ENCODE results near the gene GPR3. TPM values are rescaled to one million over a fixed set of nuclear protein-coding genes. Genes with fewer than 3 reads are reported as not detected.
A peak's percentile ranks its signal among the peaks of the same experiment; 100 is the strongest.

GPR3 gene
- total RNA-seq, 1 experiment from 2014 or later = 4.7 TPM

DNA sequence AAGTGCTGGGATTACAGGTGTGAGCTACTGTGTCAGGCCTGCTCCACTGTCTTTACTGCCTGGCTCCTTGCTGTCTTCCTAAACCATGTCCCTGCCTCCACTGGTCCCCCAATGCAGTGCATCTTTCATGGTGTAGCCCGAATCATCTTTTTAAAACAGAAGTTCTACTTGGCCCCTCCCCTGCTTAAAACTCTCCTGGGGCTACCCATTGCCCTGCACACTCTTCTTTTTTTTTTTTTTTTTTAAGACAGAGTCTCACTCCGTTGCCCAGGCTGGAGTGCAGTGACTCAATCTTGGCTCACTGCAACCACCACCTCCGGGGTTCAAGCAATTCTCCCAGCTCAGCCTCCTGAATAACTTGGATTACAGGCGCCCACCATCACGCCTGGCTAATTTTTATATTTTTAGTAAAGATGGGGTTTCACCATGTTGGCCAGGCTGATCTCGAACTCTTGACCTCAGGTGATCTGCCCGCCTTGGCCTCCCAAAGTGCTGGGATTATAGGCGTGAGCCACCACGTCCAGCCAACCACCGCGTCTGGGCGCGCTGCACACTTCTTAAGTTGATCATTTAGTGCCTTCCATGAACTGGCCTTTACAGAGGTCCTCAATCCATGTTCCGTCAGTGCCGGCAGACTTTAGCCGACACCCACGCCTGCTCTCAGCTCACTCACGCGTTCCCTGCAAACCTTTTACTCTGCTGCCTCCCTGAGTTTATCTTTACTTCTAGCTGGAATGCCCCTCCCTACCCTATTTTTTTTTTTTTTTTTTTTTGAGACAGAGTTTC, 20.2 kb upstream of the GPR3 start:
- ChIA-PET CTCF (no interaction called here), POLR2A (ENCODE audit: unreplicated experiment) (interaction anchor here (0.6 kb wide), 1 partner anchor 75 kb away, joined by 17 read pairs; no protein-coding TSS in a partner anchor)

DNA sequence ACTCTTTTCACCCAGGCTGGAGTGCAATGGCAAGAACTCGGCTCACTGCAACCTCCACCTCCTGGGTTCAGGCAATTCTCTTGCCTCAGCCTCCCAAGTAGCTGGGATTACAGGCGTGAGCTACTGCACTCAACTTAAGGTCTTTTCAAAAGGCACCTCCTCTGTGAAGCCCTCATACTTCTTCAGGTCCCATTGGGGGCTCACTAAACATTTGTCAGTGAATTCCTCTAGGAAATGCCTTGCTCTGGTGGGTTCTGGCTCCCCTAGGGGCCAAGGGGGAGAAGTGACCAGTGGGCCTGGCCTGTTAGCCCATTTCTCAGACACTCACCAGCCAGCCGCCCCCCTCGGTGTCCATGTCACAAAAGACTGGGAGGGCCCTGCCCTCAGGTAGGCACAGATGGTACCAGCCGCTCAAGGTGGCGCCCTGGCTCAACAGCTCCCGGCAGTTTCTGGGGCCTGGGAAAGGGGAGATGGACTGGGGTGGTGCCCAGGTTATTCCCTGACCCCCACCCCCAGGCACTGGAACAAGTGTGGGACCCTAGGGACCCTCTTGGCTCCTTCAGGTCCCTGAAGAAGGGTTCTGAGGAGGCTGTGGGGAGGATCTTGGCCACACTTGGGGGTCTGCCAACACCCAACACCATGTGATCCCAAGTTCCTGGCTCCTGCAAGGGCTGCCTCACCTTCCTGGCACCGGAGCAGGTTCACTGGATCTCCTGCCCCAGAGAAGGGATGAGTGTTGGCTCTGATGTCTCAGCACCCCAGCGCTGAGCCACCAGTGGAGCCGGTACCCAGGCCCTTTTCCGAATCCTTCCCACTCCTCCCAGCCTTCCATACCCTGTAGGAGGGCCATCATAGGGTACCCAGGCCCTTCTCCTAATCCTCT, 19.4 kb upstream of the GPR3 start:
- DNase-seq (no peak), ATAC-seq (peak; percentile 24; the same call in 1 of the 2 replicates)
- Histone ChIP-seq H4K20me1 (ENCODE audit: low read length) (no peaks in the 10 kb centered on the region), H3K36me3 (ENCODE audit: low read depth, low read length) (no peaks in the 10 kb centered on the region), H2AFZ (ENCODE audit: low read length) (no peak overlapping the region), H3K9ac (ENCODE audit: low read length) (no peak overlapping the region), H3K4me1 (ENCODE audit: insufficient read depth, low read length) (no peaks in the 10 kb centered on the region), H3F3A (ENCODE audit: low read length, unreplicated experiment) (no peaks in the 10 kb centered on the region), H3K4me2 (ENCODE audit: low read length) (no peak overlapping the region), H3K27me3 (ENCODE audit: low read length) (no peaks in the 10 kb centered on the region), H3K4me3 (ENCODE audit: low read length) (no peak overlapping the region), H3K9me2 (replicated peaks; ENCODE audit: low read length) (no peaks in the 10 kb centered on the region), H3K79me2 (ENCODE audit: low read length) (no peaks in the 10 kb centered on the region), H3K27ac (ENCODE audit: low read length) (no peak overlapping the region), H3K9me3 (ENCODE audit: low read length) (no peaks in the 10 kb centered on the region)
- intact Hi-C loops (cut with micrococcal nuclease) = no loop called here
- ChIA-PET CTCF (no interaction called here), POLR2A (ENCODE audit: unreplicated experiment) (no interaction called here)
- TF ChIP-seq EZH2phosphoT487 (IDR thresholded peaks at IDR 0.05; ENCODE audit: borderline replicate concordance, low read length) = no peak
- TF ChIP-seq, protein P1, sequence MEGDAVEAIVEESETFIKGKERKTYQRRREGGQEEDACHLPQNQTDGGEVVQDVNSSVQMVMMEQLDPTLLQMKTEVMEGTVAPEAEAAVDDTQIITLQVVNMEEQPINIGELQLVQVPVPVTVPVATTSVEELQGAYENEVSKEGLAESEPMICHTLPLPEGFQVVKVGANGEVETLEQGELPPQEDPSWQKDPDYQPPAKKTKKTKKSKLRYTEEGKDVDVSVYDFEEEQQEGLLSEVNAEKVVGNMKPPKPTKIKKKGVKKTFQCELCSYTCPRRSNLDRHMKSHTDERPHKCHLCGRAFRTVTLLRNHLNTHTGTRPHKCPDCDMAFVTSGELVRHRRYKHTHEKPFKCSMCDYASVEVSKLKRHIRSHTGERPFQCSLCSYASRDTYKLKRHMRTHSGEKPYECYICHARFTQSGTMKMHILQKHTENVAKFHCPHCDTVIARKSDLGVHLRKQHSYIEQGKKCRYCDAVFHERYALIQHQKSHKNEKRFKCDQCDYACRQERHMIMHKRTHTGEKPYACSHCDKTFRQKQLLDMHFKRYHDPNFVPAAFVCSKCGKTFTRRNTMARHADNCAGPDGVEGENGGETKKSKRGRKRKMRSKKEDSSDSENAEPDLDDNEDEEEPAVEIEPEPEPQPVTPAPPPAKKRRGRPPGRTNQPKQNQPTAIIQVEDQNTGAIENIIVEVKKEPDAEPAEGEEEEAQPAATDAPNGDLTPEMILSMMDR (conservative IDR thresholded peaks at IDR 0.05; ENCODE audit: low read depth, low read length) = peak; percentile 43
- BruUV-seq (replicated peaks) = no TSS peak

More for the DNA sequence above, 20.2 kb upstream of the GPR3 start:
- Histone ChIP-seq H3K4me2 (ENCODE audit: low read length) (no peak overlapping the region), H3K27ac (ENCODE audit: low read length) (no peak overlapping the region), H3K9me2 (replicated peaks; ENCODE audit: low read length) (no peaks in the 10 kb centered on the region), H3K9me3 (ENCODE audit: low read length) (no peaks in the 10 kb centered on the region), H3K27me3 (ENCODE audit: low read length) (no peaks in the 10 kb centered on the region), H3K9ac (ENCODE audit: low read length) (no peak overlapping the region), H2AFZ (ENCODE audit: low read length) (no peak overlapping the region), H3K79me2 (ENCODE audit: low read length) (no peaks in the 10 kb centered on the region), H3K4me1 (ENCODE audit: insufficient read depth, low read length) (peaks cover 4% of the 10 kb centered on the region), H3F3A (ENCODE audit: low read length, unreplicated experiment) (no peaks in the 10 kb centered on the region), H4K20me1 (ENCODE audit: low read length) (no peaks in the 10 kb centered on the region), H3K36me3 (ENCODE audit: low read depth, low read length) (no peaks in the 10 kb centered on the region), H3K4me3 (ENCODE audit: low read length) (no peak overlapping the region)
- BruUV-seq (replicated peaks) = no TSS peak
- DNase-seq = no peak
- intact Hi-C loops (cut with micrococcal nuclease) = no loop called here
- no peak for ATAC-seq
- TF ChIP-seq, protein P1 (conservative IDR thresholded peaks at IDR 0.05; ENCODE audit: low read depth, low read length) = no peak
- no peak for TF ChIP-seq EZH2 (IDR thresholded peaks at IDR 0.05; ENCODE audit: low read length, unreplicated experiment)
- TF ChIP-seq EZH2phosphoT487 (IDR thresholded peaks at IDR 0.05; ENCODE audit: borderline replicate concordance, low read length) = no peak

All from PC-3 (cell line).